Immature natural killer cell (primary cell): ENCODE results near the gene TMCO4. TPM values are rescaled to one million over a fixed set of nuclear protein-coding genes. Genes with fewer than 3 reads are reported as not detected.

Source experiments
- DNase-seq, 3 donors: peaks; one replicate each; pipeline ENCODE4 v3.0.0; 2022; ENCODE audit warnings: mixed read lengths in 1 of 3
- H3K27ac Mint-ChIP-seq, 6 donors: one replicate each; pipeline ENCODE4 v1.8.0; 2020; ENCODE audit warnings: mixed read lengths in 6 of 6, mild to moderate bottlenecking in 5 of 6, inconsistent platforms in 4 of 6, moderate library complexity in 3 of 6
- H3K27me3 Mint-ChIP-seq, 3 donors: one replicate each; pipeline ENCODE4 v1.8.0; 2020 to 2021; ENCODE audit warnings: low read depth in 3 of 3, mild to moderate bottlenecking in 3 of 3, mixed read lengths in 3 of 3, moderate library complexity in 3 of 3, inconsistent platforms in 1 of 3
- H3K36me3 Mint-ChIP-seq, 3 donors: one replicate each; pipeline ENCODE4 v1.8.0; 2020; ENCODE audit warnings: mixed read lengths in 3 of 3, inconsistent platforms in 2 of 3, mild to moderate bottlenecking in 2 of 3
- H3K4me1 Mint-ChIP-seq, 2 donors: one replicate each; pipeline ENCODE4 v1.8.0; 2020; ENCODE audit warnings: inconsistent platforms in 2 of 2, mild to moderate bottlenecking in 2 of 2, mixed read lengths in 2 of 2, moderate library complexity in 1 of 2
- H3K4me3 Mint-ChIP-seq, 5 donors: one replicate each; pipeline ENCODE4 v1.8.0; 2020; ENCODE audit warnings: mild to moderate bottlenecking in 5 of 5, mixed read lengths in 5 of 5, inconsistent platforms in 3 of 5, moderate library complexity in 3 of 5
- H3K9me3 Mint-ChIP-seq, 6 donors: one replicate each; pipeline ENCODE4 v1.8.0; 2020; ENCODE audit warnings: mild to moderate bottlenecking in 6 of 6, mixed read lengths in 6 of 6, inconsistent platforms in 4 of 6, moderate library complexity in 3 of 6
- polyA plus RNA-seq, 3 donors: library from polyadenylated mRNA; unstranded; fragments of 300-500 nt; fragmentation: Illumina TruSeq; gene quantifications; one replicate each; pipeline ENCODE4 v1.2.3, GENCODE V29; 2021

TMCO4 gene
- polyA plus RNA-seq, 3 donors from 2014 or later: 13.1 to 17.0 (median 16.9) TPM

GRCh38 chr1:19725606-19726005 is 74.1 kb downstream of the TMCO4 start:
- Mint-ChIP-seq H3K9me3 (no peaks in the 10 kb centered on the region), H3K36me3 (peaks cover 14 to 37% (median 32%) of the 10 kb centered on the region in 3 donors), H3K4me3 (no peak overlapping the region), H3K4me1 (no peaks in the 10 kb centered on the region), H3K27ac (no peak overlapping the region), H3K27me3 (no peaks in the 10 kb centered on the region)
- DNase-seq: no peak

GRCh38 chr1:19723874-19724273 is 75.8 kb downstream of the TMCO4 start:
- Mint-ChIP-seq H3K27ac (no peak overlapping the region), H3K27me3 (peaks cover 0 to 2% (median 0%) of the 10 kb centered on the region in 3 donors), H3K9me3 (no peaks in the 10 kb centered on the region), H3K36me3 (peaks cover 9 to 28% (median 23%) of the 10 kb centered on the region in 3 donors), H3K4me1 (no peaks in the 10 kb centered on the region), H3K4me3 (no peak overlapping the region)
- DNase-seq: no peak

GRCh38 chr1:19720973-19721372 is 78.7 kb downstream of the TMCO4 start:
- no peak overlapping the region for H3K27ac Mint-ChIP-seq
- peaks cover 9 to 16% (median 11%) of the 10 kb centered on the region in 3 donors for H3K36me3 Mint-ChIP-seq

GRCh38 chr1:19720174-19720573 is 79.5 kb downstream of the TMCO4 start:
- H3K27ac Mint-ChIP-seq: no peak overlapping the region
- DNase-seq: no peak
- H3K27me3 Mint-ChIP-seq: peaks cover 0 to 2% (median 0%) of the 10 kb centered on the region in 3 donors
- no peak overlapping the region for H3K4me3 Mint-ChIP-seq
- peaks cover 2 to 15% (median 12%) of the 10 kb centered on the region in 3 donors for H3K36me3 Mint-ChIP-seq
- no peaks in the 10 kb centered on the region for H3K9me3 Mint-ChIP-seq
- peaks cover 2 to 5% of the 10 kb centered on the region in 2 donors for H3K4me1 Mint-ChIP-seq

More at GRCh38 chr1:19720973-19721372, 78.7 kb downstream of the TMCO4 start:
- H3K27me3 Mint-ChIP-seq: peaks cover 0 to 2% (median 0%) of the 10 kb centered on the region in 3 donors
- no peaks in the 10 kb centered on the region for H3K9me3 Mint-ChIP-seq
- DNase-seq: no peak
- H3K4me1 Mint-ChIP-seq: no peaks in the 10 kb centered on the region
- no peak overlapping the region for H3K4me3 Mint-ChIP-seq

- Mint-ChIP-seq H3K27ac (no peak overlapping the region), H3K36me3 (peaks cover 2 to 14% (median 11%) of the 10 kb centered on the region in 3 donors), H3K27me3 (peaks cover 0 to 2% (median 0%) of the 10 kb centered on the region in 3 donors), H3K4me1 (peaks cover 2 to 5% of the 10 kb centered on the region in 2 donors), H3K4me3 (no peak overlapping the region), H3K9me3 (no peaks in the 10 kb centered on the region)
- DNase-seq: no peak
Observed at GRCh38 chr1:19717467-19717866, 82.2 kb downstream of the TMCO4 start.

- Mint-ChIP-seq H3K27ac (peak overlapping the region in 2 of 6 donors; percentile 14 to 16), H3K4me3 (no peak overlapping the region), H3K9me3 (no peaks in the 10 kb centered on the region), H3K4me1 (peaks cover 2 to 5% of the 10 kb centered on the region in 2 donors), H3K36me3 (peaks cover 0 to 16% (median 10%) of the 10 kb centered on the region in 3 donors), H3K27me3 (peaks cover 0 to 2% (median 0%) of the 10 kb centered on the region in 3 donors)
- DNase-seq: peak; percentile 60 to 68 (median 62)
Observed at GRCh38 chr1:19715334-19716203, 84.1 kb downstream of the TMCO4 start.

- DNase-seq: no peak
- H3K27ac Mint-ChIP-seq: no peak overlapping the region
- H3K9me3 Mint-ChIP-seq: no peaks in the 10 kb centered on the region
- peaks cover 3 to 20% (median 18%) of the 10 kb centered on the region in 3 donors for H3K36me3 Mint-ChIP-seq
- no peak overlapping the region for H3K4me3 Mint-ChIP-seq
- peaks cover 0 to 2% (median 0%) of the 10 kb centered on the region in 3 donors for H3K27me3 Mint-ChIP-seq
- H3K4me1 Mint-ChIP-seq: peaks cover 2 to 5% of the 10 kb centered on the region in 2 donors
Observed at GRCh38 chr1:19712928-19713327, 86.8 kb downstream of the TMCO4 start.

GRCh38 chr1:19710825-19711611 is 88.7 kb downstream of the TMCO4 start:
- H3K4me3 Mint-ChIP-seq: no peak overlapping the region
- DNase-seq: no peak

GRCh38 chr1:19709260-19709793 is 90.4 kb downstream of the TMCO4 start:
- no peaks in the 10 kb centered on the region for H3K4me1 Mint-ChIP-seq
- H3K36me3 Mint-ChIP-seq: peaks cover 7 to 19% (median 16%) of the 10 kb centered on the region in 3 donors
- H3K4me3 Mint-ChIP-seq: no peak overlapping the region
- no peak for DNase-seq
- H3K9me3 Mint-ChIP-seq: no peaks in the 10 kb centered on the region
- peaks cover 0 to 2% (median 0%) of the 10 kb centered on the region in 3 donors for H3K27me3 Mint-ChIP-seq
- no peak overlapping the region for H3K27ac Mint-ChIP-seq

More at GRCh38 chr1:19710825-19711611, 88.7 kb downstream of the TMCO4 start:
- peaks cover 0 to 2% (median 0%) of the 10 kb centered on the region in 3 donors for H3K27me3 Mint-ChIP-seq
- H3K4me1 Mint-ChIP-seq: peaks cover 2 to 5% of the 10 kb centered on the region in 2 donors
- H3K36me3 Mint-ChIP-seq: peaks cover 7 to 22% (median 20%) of the 10 kb centered on the region in 3 donors
- H3K27ac Mint-ChIP-seq: no peak overlapping the region
- H3K9me3 Mint-ChIP-seq: no peaks in the 10 kb centered on the region

- H3K27me3 Mint-ChIP-seq: peaks cover 0 to 2% (median 0%) of the 10 kb centered on the region in 3 donors
- no peak overlapping the region for H3K27ac Mint-ChIP-seq
- H3K9me3 Mint-ChIP-seq: no peaks in the 10 kb centered on the region
- peaks cover 7 to 19% (median 16%) of the 10 kb centered on the region in 3 donors for H3K36me3 Mint-ChIP-seq
- H3K4me3 Mint-ChIP-seq: no peak overlapping the region
- DNase-seq: no peak
- H3K4me1 Mint-ChIP-seq: no peaks in the 10 kb centered on the region
Observed at GRCh38 chr1:19708567-19709110, 91.1 kb downstream of the TMCO4 start.

- Mint-ChIP-seq H3K4me1 (no peaks in the 10 kb centered on the region), H3K36me3 (peaks cover 7 to 14% (median 14%) of the 10 kb centered on the region in 3 donors), H3K27ac (no peak overlapping the region)
Observed at GRCh38 chr1:19706136-19706535, 93.6 kb downstream of the TMCO4 start.

GRCh38 chr1:19705464-19705863 is 94.3 kb downstream of the TMCO4 start:
- peaks cover 7 to 15% (median 7%) of the 10 kb centered on the region in 3 donors for H3K36me3 Mint-ChIP-seq
- no peak overlapping the region for H3K4me3 Mint-ChIP-seq
- H3K27ac Mint-ChIP-seq: no peak overlapping the region
- no peaks in the 10 kb centered on the region for H3K9me3 Mint-ChIP-seq
- DNase-seq: no peak
- no peaks in the 10 kb centered on the region for H3K4me1 Mint-ChIP-seq
- peaks cover 0 to 2% (median under 1%) of the 10 kb centered on the region in 3 donors for H3K27me3 Mint-ChIP-seq

More at GRCh38 chr1:19706136-19706535, 93.6 kb downstream of the TMCO4 start:
- no peak for DNase-seq
- Mint-ChIP-seq H3K9me3 (no peaks in the 10 kb centered on the region), H3K27me3 (peaks cover 0 to 2% (median 0%) of the 10 kb centered on the region in 3 donors), H3K4me3 (no peak overlapping the region)
